Measurements from ENCODE around the gene LHX4. TPM values are rescaled to one million over a fixed set of nuclear protein-coding genes. Genes with fewer than 3 reads are reported as not detected.

Gene LHX4
- total and polyA plus RNA-seq, 9 of the 15 experiments (the other 6 are each of a cell fraction or from before 2014, with no cell fraction given): 0.01 to 0.11 (median 0.07) TPM; not detected in 5

DNA sequence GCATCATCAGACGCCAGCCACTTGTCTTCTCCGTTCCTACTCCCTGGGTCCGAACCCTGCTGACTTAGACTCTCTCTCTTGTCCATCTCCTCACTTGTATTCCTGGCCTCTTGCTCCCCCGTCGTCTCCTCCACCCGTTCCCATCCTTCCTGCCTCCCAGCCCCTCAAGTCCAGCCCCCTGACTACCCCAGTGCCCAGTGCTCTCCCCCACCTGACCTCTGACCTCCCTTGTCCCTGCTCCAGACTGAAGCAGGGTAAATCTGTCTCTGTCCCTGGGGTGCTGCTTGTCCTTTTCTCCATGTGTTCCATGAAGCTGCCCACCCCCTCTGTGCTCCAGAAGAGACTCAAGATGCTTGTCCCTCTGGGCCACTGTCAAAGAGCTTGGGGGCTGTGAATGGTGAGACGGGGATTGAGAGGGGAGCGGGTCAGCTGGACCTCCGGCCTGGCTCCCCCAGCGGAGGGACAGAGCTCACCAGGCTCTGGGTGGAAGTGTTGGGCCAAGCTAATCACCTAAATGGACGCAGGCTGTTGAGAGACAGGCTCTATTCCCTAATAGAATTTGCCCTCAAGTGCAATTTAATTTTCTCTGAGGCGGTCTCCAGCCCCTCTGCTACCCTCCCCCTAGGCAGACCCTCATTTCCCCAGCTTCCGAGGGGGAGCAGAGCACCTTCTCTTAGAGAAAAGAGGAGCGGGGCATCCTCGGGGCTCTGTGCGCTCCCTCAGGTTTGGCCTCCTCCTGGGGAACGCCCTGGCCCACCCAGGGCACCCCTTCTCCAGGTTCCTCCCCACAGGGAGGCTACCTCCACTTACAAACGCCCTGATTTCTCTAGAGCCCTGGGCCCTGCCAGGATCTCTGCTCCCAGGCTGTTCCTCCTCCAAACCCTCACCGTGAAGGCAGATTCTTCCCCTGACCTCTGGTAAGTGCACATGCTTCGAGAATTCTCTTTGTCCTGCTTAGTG is 11.0 kb upstream of the LHX4 start:
- no peaks in the 10 kb centered on the region for H4K20me1 ChIP-seq (replicated peaks; ENCODE audit: control insufficient read depth, insufficient read depth, low read length)
- FAIRE-seq: no peak
- CTCF ChIA-PET (ENCODE audit: low intra/inter-chr PET ratio): no interaction called here
- no peaks in the 10 kb centered on the region for H3K9me3 ChIP-seq (replicated peaks; ENCODE audit: control insufficient read depth, insufficient read depth, low read depth, low read length)
- POLR2A ChIA-PET: no interaction called here
- intact Hi-C loops (cut with micrococcal nuclease) (no loop called here), in situ Hi-C loops (cut with MboI) (no loop called here)
- H3K27ac ChIP-seq (ENCODE audit: extremely low read depth, low read depth, low read length): no peak overlapping the region
- 0 out of 2 replicates have a peak, but pooled peaks have one; percentile 40 for TF ChIP-seq ZNF232 (CRISPR knock-in tag; IDR thresholded peaks at IDR 0.05)
- TF ChIP-seq SNAPC5 (CRISPR knock-in tag; IDR thresholded peaks at IDR 0.05): no peak
- TF ChIP-seq NFE2 (IDR thresholded peaks at IDR 0.05; ENCODE audit: low read depth): no peak
- TF ChIP-seq CTBP1 (IDR thresholded peaks at IDR 0.05; ENCODE audit: borderline replicate concordance): no peak
- peak; percentile 53 for TF ChIP-seq NR2C1 (IDR thresholded peaks at IDR 0.05)
- no peak for TF ChIP-seq NR2C1 (tag; IDR thresholded peaks at IDR 0.05)
- no peak for TF ChIP-seq SPI1 (IDR thresholded peaks at IDR 0.05; ENCODE audit: borderline replicate concordance, low read depth, low read length)
- peaks cover 26 to 37% of the 10 kb centered on the region in 2 experiments for H3K27me3 ChIP-seq (ENCODE audit: control insufficient read depth in 2 of 2, insufficient read depth in 2 of 2, low read length in 2 of 2)
- H3K4me1 ChIP-seq (replicated peaks in 1 of 2; ENCODE audit: control insufficient read depth in 2 of 2, insufficient read depth in 2 of 2, low read length in 2 of 2): peaks cover 0 to 3% of the 10 kb centered on the region in 2 experiments; a peak in 2 of 5 replicates
- H3K79me2 ChIP-seq (ENCODE audit: control insufficient read depth, insufficient read depth, low read length): no peaks in the 10 kb centered on the region
- H3K4me2 ChIP-seq (ENCODE audit: insufficient read depth, low read length): no peak overlapping the region
- no peaks in the 10 kb centered on the region for H3K36me3 ChIP-seq (ENCODE audit: control insufficient read depth, insufficient read depth, low read length)
- no peak; the same call in 1 of the 3 replicates for ATAC-seq
- 20% methylated on average over 17 of the region's 20 CpGs for WGBS (ENCODE audit: insufficient coverage, low coverage, missing lambda C conversion rate)
- no peak overlapping the region; a peak in 1 of 4 replicates for H3K9ac ChIP-seq (ENCODE audit: insufficient read depth in 1 of 2, low read depth in 2 of 2, low read length in 2 of 2)
- no peak for DNase-seq (ENCODE audit: extremely low read depth in 1 of 4, low spot score in 3 of 4)
- H3K9me1 ChIP-seq (ENCODE audit: control insufficient read depth, insufficient read depth, low read length): no peaks in the 10 kb centered on the region
- no peak overlapping the region for H3K4me3 ChIP-seq
- H2AFZ ChIP-seq (ENCODE audit: low read depth, low read length): no peak overlapping the region
- BruUV-seq (replicated peaks): no TSS peak

Data from K562 (cell line).